Body of pancreas (tissue), 4 donors: ENCODE data around the gene COL8A1.

Source experiments
- CTCF ChIP-seq, 7 experiments: fragments of 450-650 bp in 4 of 7; fragments of 200-600 bp in 3 of 7; sonication (generic) in 3 of 7; IDR thresholded peaks; one replicate each; pipeline ENCODE4 v1.5.1; 2016 to 2019; ENCODE audit warnings: antibody characterized with exemption in 7 of 7
- POLR2A ChIP-seq, 3 donors: fragments of 450-650 bp; IDR thresholded peaks; one replicate each; pipeline ENCODE4 v1.6.1; 2016; ENCODE audit warnings: antibody characterized with exemption in 3 of 3, mild to moderate bottlenecking in 2 of 3

- TF ChIP-seq CTCF (IDR thresholded peaks at IDR 0.05), result no peak
- TF ChIP-seq POLR2A (IDR thresholded peaks at IDR 0.05), result no peak
Measured at GRCh38 chr3:99777210-99777549, 138.8 kb downstream of the COL8A1 start.
